Measurements from ENCODE around the gene RYK.

- TF ChIP-seq SPI1 (IDR thresholded peaks at IDR 0.05; ENCODE audit: low read depth, low read length) (no peak), TAF1 (IDR thresholded peaks at IDR 0.05; ENCODE audit: low read depth, low read length) (no peak)
These were observed 7.7 kb downstream of the RYK start for GRCh38 chr3:134242649-134243617.
